Dermis blood vessel endothelial cell (primary cell): Measurements from ENCODE around the gene KANSL2. TPM values are rescaled to one million over a fixed set of nuclear protein-coding genes. Genes with fewer than 3 reads are reported as not detected.
"Not testable (repeated sequence)": the region's sequence is repeated elsewhere in the genome, so short reads cannot be mapped to it uniquely, and the experiment has no call there.

Experiments
- DNase-seq: peaks from one replicate; pipeline ENCODE4 v3.0.0; 2010
- total RNA-seq: library from RNA; depleted of rRNA; stranded (reverse); fragments of >200 nt; gene quantifications from 2 replicates; pipeline ENCODE4 v1.2.3, GENCODE V29; 2014

Gene KANSL2
- total RNA-seq, 1 donor from 2014 or later = 63.0 TPM

DNA sequence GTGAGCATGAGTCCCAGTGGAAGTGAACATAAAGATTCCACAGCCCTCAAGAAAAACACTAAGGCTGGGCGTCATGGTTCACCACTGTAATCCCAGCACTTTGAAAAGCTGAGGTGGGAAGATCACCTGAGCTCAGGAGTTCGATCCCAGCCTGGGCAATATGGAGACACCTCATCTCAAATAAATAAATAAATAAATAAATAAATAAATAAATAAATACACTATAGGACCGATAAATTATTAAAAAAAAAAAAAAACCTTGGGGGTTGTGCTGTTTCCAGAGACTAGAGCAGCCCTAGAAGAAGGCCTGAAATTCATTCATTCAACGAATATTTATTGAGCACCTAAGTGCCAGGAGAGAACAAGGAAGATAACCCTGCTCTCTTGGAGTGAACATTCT, 1.5 kb upstream of the KANSL2 start:
- DNase-seq = no peak

DNA sequence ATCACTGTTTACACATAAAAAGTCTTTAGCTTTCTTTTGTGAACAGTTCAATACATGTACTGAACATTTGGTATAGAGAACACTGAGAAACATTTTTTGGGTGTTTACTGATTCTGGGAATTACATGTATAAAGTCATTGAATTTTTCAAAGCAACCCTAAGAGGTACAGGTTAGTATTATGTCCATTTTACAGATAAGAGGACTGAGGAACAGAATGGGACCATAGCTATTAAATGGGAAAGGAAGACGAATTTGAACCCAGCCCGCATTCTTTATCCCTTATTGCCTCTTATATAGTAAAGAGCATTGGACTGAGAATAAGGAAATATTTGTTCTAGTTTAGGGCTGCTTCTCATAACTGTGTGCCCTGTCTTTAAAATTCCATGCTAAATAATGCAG, 889 bp upstream of the KANSL2 start:
- no peak for DNase-seq

DNA sequence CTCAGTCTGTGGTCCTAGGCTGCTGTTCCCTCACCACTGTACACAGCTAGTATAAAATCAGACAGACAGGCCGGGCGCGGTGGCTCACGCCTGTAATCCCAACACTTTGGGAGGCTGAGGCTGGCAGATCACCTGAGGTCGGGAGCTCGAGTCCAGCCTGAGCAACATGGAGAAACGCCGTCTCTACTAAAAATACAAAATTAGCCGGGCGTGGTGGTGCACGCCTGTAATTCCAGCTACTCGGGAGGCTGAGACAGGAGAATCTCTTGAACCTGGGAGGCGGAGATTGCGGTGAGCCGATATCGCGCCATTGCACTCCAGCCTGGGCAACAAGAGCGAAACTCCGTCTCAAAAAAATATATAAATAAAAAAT, 481 bp upstream of the KANSL2 start:
- not testable (repeated sequence) for DNase-seq

DNA sequence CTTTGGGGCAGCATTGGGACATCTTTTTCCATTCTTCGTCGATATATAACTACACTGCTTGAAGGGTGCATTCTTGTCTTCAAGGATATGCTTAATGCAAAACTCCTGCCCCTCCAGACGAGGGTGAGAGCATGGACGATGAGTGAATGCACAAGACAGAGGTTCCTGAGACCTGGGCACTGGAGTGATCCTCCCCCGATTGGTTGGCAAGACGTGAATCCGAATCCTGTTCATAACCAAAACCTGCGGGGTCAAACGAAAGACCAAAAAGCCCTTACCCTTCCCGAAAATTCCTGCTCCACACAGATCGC, 684 bp downstream of the KANSL2 start:
- DNase-seq = peak; percentile 55

DNA sequence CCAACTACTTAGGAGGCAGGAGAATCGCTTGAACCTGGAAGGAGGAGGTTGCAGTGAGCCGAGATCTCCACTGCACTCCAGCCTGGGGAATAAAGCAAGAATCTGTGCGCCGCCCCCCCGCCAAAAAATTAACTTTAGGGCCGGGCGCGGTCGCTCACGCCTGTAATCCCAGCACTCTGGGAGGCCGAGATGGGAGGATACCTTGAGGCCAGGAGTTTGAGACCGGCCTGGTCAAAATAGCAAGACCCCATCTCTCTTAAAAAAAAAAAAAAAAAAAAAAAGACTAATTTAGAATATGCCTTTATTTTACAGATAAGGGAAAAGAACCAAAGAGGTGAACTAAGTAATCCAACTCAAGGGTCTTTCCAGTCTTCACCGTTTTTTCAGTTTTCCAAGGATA, 1.2 kb downstream of the KANSL2 start:
- DNase-seq = no peak

DNA sequence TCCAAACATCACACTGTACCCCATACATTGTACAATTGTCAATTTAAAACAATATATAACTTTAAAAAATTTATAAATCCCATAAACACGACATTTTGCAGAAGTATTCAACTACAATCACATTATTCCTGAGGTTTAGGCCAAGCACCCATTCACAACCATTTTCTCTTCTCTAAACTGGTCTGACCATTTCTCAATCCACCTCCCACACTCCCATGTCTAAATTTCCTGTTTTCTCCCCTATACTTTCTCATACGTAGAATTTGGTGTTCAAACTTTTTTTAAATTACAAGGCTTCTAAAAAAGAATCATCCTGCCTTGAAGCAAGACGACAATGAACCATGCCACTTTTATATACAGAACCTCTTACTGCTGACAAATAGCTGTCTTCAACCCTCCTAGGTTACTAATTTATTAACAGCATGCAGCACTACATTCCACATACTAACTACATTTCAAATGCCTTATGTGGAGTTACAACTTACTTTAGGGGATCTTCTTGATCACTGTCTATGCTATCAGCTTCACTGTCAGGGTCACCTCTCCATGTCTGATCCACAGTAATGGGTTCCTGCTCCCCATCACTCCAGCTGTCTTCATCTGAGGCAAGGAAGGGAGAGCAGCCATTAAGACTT, 3.4 kb downstream of the KANSL2 start:
- no peak for DNase-seq

DNA sequence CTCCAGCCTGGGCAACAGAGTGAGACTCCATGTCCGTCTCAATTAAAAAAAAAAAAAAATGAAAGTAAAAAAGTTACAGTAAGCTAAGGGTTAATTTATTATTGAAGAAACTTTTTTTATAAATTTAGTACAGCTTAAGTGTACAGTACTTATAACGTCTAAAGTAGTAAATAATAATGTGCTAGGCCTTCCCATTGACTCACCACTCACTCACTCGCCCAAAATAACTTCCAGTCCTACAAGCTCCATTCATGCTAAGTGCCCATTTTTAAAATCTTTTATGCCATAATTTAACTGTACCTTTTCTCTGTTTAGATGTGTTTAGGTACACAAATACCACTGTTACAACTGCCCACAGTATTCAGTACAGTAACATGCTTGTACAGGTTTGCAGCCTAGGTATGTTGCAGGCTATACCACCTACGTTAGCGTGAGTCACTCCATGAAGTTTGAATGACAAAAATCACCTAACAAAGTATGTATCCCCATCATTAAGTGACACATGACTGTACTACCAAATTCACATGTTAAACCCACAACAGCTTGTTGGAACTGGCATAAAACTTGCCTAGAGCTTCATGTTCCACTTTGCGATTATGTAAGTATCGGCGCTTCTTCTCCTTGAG, 10.7 kb downstream of the KANSL2 start:
- no peak for DNase-seq

DNA sequence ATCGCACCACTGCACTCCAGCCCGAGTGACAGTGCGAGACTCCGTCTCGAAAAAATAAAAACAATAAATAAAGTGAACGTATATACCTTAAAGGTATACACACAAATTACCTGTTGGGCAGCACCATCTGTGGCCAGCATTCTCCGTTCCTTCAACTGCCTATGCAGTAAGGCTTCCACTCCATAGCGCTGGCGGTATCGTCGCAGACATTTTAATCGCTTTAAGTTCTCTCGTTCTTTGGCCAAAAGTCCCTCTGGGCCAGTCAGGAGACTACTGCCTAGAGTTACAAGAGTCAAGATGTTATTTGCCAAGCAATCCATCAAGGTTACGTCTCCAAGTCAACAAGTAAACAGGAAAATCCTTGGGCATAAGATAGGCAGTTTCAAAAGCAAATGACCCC, 13.0 kb downstream of the KANSL2 start:
- DNase-seq = no peak

DNA sequence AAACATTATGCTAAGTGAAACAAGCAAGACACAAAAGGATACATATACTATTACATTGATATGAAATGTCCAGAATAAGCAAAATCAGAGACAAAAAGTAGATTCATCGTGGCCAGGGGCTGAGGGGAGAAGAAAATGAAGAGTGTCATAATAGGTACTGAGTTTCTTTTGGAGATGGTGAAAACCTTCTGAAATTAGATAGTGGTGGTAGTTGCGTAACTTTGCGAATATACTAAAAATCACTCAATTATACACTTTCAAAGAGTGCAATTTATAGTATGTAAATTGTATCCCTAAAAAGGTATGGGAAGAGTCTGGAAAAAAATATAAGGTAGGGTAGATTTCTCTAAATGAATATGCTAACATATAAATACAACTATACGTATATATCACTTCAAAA, 22.2 kb downstream of the KANSL2 start:
- no peak for DNase-seq

DNA sequence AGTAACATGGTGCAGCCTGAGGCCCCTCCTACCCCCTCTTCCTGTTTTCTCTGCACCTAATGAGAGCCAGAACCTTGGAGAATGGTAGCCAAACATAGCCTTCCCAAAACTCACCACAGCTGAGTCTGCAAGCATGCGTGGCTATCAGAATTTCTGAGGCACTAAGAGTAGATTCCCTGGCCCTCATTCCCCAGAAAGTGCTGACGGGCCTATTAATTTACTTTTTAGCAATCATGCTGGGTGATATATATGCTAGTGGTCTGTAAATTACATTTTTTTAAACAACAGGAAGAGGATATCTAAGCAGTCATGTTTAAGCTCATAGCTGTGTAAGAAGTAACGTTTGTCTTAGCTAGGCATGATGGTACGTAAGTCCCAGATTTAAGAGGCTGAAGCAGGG, 30.4 kb downstream of the KANSL2 start:
- DNase-seq = no peak

DNA sequence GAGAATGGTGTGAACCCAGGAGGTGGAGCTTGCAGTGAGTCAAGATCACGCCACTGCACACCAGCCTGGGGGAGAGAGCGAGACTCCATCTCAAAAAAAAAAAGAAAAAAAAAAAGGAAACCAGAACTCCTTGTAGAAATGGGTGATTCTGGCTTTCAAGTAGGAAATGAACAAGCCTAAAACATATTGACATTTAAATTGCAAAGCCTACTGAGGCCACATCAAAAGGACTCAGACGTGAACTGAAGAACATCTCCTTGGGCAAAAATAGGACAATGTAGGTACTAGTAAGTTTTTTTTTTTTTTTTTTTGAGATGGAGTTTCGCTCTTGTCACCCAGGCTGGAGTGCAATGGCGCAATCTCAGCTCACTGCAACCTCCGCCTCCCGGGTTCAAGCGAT, 36.7 kb downstream of the KANSL2 start:
- not testable (repeated sequence) for DNase-seq

DNA sequence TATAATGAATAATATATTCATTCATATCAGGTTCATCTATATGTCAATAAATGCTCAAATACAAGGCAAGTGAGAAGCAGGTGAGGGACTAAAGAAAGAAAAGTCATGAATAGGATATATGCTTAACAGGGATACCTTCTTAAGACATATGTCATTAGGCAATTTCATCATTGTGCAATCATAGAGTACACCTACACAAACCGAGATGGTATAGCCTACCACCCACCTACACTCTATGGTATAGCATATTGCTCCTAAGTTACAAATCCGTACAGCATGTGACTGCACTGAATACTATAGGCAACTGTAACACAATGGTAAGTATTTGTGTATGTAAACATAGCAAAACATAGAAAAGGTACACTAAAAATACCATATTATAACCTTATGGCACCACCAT, 39.0 kb downstream of the KANSL2 start:
- no peak for DNase-seq

DNA sequence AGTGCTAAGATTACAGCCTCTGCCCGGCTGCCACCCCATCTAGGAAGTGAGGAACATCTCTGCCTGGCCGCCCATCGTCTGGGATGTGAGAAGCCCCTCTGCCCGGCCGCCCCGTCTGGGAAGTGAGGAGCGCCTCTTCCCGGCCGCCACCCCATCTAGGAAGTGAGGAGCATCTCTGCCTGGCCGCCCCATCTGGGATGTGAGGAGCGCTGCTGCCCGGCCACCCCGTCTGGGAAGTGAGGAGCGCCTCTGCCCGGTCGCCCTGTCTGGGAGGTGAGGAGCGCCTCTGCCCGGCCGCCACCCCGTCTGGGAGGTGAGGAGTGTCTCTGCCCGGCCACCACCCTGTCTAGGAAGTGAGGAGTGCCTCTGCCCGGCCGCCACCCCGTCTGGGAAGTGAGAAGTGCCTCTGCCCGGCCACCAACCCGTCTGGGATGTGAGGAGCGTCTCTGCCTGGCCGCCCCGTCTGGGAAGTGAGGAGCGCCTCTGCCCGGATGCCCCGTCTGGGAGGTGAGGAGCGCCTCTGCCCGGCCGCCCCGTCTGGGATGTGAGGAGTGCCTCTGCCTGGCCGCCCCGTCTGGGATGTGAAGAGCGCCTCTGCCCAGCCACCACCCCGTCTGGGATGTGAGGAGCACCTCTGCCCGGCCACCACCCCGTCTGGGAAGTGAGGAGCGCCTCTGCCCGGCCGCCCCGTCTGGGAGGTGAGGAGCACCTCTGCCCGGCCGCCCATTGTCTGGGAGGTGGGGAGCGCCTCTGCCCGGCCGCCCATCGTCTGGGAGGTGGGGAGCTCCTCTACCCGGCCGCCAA, 40.1 kb downstream of the KANSL2 start:
- not testable (repeated sequence) for DNase-seq

DNA sequence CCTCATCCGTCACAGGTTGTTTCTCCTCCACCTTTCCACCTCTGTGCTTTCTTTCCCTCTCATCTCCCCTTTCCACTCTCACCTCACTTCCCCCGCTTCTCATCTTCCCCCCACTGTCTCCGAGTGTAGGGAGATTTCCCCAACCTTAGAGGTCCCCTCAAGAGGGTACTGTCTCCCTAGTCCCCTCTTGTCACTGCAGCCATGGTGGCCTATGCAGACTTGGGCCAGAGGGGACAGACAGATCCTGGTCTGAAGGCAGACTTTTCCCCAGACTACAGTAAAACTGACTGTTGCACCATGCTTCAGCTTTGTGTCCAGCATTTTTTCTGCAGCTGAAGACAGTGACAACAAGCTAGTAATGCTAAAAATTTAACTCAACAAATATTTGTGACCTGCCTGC, 41.2 kb downstream of the KANSL2 start:
- no peak for DNase-seq

DNA sequence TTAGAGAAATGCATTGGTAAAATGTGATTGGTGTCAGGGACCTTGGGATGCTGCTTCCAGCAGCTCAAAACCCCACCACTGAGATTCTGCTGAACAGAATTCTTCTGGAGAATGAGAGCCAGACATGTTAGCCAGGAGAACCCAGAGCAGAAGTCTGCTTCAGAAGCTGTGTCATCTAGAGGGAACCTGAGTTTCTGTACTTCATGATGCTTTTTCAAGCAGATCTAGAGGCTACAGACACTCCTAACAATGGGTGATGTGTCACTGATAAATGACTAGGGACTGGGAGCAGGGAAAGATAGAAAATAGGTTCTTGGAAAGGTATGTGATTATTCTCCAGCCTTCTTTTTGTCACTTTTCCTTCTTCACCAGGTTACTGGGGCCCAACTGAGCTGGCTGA, 41.6 kb downstream of the KANSL2 start:
- no peak for DNase-seq

DNA sequence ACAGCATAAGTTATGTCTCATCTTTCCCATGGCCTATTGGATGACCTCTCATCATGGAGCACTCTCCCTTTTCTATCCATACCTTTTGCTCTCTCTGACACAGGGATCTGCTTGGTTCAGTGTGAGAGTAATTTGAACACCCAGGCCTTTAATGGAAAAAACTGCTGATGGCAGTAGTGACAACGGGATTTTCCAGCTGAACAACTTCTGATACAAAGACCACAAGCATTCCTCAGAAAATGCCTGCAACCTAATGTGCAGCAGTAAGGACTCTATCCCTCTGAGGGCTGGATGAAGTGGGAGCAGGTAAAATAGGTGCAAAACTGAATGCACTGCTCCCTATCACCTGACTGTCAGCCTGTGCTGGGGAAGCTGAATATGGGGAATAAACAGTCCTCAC, 51.0 kb downstream of the KANSL2 start:
- no peak for DNase-seq

DNA sequence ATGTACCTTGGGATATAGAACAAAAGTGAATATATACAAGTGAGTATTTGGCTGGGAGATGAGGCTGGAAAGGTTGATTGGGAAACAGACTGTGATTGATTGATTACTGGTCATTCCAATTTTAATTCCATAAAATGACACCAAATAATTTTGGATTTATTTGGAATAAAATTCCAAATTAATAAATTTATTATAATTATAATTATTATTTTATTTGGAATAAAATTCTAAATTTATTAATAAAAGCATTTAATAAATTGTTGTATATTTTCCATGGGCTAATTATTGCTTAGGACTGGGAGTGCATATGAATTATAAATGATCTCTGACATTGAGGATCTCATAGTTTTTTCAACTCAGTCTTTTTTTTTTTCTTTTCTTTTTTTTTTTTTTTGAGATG, 51.7 kb downstream of the KANSL2 start:
- DNase-seq = no peak

DNA sequence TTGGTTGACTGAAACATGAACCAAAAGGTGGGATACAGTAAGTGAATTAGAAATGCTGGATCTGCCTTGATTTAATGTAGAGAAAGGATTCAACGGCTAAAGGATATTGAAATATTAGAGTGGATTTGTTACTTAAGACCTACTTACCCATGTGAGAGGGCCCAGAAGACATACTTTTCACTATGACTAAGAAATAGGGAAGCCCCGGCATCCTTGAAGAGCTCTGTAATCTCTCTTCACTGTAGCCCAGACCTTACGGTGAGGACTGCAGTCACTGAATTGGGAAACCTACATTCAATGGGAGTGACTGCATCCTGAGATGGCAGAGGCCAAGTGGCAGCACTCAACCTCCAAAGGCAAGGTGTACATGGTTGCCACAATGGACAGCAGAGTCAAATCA, 52.5 kb downstream of the KANSL2 start:
- no peak for DNase-seq

DNA sequence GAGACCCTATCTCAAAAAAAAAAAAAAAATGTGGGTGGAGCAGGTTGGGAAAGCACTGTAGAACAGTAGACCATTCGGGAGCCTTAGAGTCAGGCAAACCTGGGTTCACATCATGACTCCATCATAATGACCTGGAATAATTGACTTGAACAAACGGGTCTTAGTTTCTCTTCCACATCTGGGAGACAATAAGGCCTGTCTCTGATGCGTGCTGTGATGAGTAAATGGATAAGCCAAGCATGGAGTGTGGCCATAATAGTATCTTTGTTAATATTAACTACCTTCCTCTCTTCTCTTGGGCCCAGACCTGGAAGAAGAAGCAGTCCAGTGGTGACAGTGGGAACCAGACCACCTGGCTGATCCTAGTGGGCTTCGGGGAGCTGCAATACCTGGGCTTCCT, 54.5 kb downstream of the KANSL2 start:
- no peak for DNase-seq

DNA sequence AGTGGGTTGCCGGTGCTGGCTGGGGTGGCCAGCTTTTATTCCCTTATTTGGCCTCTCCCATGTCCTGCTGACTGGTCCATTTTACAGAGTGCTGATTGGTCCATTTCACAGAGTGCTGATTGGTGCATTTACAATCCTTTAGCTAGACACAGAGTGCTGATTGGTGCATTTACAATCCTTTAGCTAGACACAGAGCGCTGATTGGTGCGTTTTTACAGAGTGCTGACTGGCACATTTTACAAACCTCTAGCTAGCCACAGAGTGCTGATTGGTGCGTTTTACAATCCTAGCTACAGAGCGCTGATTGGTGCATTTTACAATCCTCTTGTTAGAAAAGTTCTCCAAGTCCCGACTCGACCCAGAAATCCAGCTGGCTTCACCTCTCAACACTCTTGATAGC, 59.0 kb downstream of the KANSL2 start:
- DNase-seq = not testable (repeated sequence)

DNA sequence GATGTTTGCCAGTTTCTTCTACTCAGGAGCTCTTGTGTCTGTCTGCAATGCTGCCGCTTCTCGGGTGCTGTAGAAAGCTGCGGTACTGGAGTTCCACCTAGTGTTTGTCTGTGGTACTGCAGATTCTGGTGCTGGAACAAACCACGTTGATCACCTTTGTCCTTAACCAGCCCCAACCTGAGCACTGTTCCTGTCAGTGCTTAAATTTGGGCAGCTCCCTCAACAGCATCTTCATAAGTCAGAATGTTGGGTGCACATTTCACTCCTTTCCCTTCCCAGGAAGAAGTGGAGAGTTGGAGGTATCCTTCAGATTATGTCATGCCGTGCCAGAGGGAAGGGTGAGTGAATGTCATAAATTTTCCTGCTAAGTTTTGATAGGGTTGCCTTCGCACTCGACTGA, 63.5 kb downstream of the KANSL2 start:
- peak; percentile 86 for DNase-seq

DNA sequence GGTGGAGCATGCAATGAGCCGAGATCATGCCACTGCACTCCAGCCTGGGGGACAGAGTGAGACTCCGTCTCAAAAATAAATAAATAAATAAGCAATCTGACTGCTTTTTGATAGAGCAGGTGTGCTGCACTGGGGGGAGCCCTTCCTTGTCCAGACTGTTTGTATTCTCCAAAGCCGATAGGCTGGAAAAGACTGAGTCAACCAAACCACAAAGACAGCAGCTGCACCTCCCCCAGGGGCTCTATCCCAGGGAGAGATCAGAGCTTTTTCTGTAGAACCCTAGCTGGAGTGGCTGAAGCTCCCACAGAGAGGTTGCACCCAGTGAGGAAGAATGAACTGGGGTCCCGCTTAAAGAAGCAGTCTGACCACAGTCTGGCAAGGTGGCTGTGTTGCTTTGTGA, 66.4 kb downstream of the KANSL2 start:
- DNase-seq = no peak

DNA sequence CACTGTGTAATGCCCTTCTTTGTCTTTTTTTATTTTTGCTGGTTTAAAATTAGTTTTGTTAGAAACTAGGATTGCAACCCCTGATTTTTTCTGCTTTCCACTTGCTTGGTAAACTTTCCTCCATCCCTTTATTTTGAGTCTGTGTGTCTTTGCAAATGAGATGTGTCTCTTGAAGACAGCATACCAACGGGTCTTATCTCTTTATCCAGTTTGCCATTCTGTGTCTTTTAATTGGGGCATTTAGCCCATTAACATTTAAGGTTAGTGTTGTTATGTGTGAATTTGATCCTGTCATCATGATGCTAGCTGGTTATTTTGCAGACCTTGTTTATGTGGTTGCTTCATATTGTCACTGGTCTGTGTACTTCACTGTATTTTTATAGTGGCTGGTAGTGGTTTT, 68.7 kb downstream of the KANSL2 start:
- no peak for DNase-seq
